GM18858 (cell line): ENCODE data around the gene HINT2.

Experiments used
- ATAC-seq: cut with Tn5 transposase; IDR thresholded peaks from one replicate; pipeline ENCODE4 v1.9.1; 2021; ENCODE audit not compliant: unreplicated experiment

Gene HINT2

DNA sequence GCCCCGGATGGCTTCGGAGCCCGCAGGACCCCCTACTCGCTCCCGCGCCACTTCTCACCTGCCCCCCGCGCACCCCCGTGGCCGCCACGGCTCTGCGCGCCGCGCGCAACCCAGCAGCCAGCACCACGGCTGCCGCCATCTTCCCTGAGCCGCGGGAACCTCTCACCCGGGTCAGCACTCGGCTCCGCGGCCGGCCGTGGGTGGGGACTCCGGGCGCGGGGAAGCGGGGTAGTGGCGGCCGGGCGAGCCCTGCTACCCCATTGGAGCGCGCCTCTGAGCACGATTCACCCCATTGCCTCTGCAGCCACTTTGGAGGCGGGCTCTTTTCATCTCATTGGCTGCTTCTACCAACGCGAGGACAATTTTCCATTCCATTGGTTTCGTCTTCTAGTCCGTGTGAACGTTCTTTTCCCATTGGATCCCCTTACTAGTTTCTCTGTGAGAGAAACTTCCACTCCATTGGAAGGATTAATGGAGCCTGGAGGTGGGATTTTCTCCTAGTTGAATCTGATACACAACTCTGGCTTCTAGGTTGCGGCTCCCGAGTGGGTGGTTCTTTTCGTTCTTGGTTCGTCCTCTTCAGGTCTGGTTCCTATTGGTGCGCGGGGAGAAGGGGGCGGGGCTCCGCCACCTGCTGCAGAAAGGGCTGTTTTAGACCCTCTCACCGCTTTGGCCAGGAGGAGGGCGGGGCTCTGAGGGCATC is at the start of gene HINT2:
Gene HINT2 (minus strand): TSS at position 202 of the 703 bp plus-strand sequence. CDS start 63 bp downstream, at position 139.
- peak; percentile 45 for ATAC-seq

DNA sequence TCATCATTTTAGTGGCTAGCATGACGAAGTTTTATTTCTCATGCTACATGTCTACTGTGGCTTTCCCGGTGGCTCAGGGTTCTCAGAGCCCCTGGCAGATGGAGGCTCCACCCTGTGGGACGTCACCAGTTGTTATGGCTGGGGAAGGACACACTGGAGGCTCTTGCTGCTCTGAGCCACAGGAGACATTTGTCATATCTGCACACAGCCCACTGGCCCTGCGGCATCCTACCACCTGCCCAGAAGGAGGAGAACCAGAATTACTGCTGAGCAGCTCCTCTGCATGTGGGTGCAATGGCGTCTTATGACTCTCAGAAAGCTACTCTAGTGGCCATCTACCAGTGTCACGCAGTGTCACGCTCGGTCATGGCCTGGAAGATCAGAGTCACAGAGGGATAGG is 48.7 kb upstream of the HINT2 start:
- ATAC-seq = no peak

DNA sequence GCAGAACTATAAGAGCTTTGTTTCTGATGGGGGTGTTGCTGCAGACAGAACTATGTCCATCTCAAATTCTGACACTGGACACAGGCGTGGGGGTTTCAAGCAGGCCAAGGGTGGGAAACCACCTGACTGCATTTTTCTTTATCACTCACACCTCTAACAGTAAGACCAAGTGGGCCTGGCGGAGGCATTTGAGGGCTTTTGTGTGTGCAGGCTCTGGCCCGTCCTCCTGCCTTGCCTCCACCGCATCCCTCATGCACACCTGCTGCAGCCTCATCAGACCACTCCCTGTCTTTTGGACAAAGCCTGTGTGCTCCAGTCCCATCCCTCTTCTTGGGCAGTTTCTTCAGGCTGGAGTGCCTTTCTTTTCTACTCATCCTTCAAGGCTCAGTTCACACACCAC is 47.5 kb upstream of the HINT2 start:
- ATAC-seq = no peak

DNA sequence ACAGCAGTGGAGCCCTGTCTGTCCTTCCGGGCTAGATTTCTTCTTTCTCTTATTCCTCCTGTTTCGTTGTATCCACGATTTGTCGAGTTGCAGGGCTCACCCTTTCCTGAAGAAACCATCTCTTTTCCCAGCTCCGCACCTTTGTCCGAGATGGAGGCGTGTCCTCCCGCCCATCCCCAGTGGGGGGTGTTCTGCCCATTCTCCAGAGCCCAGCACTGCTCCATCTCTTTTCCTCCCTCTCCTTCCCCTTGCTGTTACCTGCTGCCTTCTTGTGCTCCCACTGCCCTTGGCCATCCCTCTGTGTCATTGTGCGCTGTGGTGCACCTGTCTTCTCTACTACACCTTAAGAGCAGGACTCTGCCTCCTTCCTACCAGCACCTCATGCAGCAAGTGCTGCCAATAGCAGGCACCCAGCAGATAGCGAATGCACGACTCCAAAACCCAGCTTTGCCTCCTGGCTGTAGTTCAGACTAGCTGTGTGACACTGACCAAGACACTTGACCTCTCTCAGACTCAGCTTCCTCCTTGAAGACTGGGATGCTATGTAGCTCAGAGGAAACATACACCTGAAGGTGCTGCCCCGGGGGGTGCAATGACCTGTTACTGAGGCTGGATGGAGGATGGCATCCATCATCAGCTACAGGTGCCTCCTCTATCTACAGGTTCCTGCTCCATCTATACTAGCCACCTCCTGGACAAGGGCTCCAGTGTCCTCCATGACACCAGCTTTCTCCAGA is 46.5 kb upstream of the HINT2 start:
- ATAC-seq = no peak

DNA sequence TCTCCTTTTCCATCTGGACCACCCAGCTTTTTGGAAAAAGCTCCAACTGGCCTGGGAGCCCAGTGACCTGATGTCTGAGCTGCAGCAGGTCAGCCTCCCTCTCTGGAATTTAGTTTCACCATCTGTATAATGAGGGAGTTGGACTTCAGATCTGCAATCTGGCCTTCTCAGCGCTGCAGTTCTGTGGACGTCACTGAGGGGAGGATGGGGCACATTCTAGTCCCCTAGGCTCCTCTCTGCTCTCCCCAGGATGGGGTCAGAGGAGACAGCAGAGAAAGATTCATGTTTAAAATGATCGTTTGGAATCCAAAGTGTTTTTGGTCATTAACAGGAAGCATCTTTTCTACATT is 45.1 kb upstream of the HINT2 start:
- ATAC-seq = no peak

DNA sequence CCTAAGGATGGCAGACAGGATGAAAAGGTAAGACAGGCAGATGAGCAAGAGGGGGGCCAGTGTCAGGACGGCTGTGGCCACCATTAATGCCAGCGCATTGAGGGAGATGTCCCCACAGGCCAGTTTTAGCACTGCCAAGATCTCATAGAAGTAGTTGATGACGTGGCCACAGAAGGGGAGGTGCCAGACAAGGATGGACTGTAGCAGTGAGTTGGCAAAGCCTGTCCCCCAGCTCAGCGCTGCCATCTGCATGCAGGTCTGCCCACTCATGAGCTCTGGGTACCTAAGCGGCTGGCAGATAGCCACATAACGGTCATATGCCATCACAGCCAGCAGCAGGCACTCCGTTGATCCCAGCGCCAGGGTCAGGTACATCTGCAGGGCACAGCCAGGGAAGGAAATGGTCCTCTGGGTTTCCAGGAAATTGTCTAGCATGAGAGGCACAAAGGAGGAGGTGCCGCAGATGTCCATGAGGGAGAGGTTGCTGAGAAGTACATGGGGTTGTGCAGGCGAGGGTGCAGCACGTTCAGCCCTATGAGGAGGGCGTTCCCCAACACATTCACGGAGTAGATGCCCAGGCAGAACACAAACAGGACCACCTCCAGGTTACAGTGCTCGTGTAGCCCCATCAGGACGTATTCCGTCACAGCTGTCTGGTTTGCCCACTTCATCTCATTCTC is 44.6 kb upstream of the HINT2 start:
- ATAC-seq = no peak

DNA sequence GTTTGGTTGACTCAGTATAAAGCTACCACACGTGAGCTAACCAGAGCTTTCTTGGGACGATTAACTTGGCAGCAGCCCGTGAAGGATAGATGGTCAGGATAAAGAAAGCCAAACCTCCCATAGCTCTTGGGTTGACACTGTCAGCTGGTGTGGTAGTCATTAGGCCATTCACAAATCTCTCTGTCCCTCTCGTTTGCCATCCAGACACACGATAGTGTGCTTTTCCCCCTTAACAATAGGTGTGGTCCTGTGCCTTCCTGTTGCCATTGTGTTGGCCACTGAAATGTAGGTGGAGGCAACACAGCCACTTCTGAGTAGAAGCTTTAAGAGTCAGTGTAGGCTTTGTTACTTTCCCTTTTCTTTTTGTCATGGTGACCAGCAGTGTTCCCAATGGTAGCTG is 43.6 kb upstream of the HINT2 start:
- no peak for ATAC-seq

DNA sequence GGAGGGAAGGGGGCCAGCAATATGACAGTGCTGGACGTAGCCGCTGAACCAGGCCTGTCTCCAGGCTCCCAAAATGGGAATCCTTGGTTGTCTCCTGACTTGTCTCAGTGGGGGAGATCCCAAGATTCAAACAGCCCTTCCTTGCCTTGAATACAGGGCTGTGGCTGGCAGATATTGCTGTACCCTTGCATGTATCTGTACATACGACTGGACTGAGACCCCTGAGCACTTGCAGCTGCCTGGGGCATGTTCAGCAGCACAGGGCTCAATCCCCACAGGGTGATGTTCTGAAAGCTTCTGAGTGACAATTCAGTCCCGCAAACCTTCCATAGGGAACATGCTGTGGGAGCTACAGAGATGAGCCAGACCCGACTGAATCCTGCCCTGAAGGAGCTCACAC is 42.0 kb upstream of the HINT2 start:
- ATAC-seq = no peak

DNA sequence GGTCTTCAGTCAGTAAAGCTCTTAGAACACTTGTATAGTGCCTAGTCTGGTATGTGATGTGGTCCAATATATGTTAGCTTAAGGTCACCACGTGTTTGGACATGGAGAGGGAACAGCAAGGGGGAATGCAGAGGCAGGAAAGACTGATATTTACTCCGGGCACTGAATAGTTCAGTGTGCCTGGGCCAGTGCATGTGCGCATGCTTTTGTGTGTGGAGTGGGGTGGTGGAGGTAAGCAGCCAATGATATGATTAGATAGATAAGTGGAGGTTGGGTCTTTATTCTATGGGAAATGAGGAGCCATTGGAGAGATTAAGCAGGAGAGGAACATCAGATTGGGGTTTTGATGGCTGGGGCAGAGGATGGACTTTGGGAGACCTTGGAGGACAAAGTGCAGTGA is 41.4 kb upstream of the HINT2 start:
- ATAC-seq = no peak

DNA sequence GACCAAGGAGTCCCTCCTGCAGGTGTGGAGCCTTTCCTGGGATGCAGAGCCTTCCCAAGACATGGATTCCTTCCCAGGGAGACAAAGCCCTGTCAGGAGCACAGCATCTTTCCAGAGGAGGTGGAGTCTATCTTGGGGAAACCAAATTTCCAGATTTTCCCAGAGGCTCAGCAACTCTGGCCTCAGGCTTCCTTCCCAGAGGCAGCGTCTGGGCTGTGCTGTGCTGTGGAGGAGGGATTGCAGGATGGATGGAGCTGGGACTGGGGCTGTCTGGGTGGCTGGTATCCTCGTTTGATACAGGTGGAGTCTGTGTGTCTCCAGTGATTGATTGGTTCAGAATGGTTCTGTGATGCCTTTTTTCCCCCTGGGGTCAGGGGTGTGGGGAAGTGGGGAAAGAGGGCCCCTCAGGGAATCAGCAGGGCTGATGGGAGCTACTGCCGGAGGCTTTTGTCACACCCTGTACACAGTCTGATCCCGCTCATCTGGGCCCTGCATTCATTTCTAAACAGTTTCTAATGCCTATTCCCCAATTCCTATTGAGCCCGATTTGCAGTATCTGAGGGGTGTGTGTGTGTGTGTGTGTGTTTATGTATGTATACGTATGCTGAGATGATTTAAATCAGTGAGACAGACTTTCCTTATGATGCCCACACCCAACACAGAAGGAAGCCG is 39.4 kb upstream of the HINT2 start:
- ATAC-seq = no peak

DNA sequence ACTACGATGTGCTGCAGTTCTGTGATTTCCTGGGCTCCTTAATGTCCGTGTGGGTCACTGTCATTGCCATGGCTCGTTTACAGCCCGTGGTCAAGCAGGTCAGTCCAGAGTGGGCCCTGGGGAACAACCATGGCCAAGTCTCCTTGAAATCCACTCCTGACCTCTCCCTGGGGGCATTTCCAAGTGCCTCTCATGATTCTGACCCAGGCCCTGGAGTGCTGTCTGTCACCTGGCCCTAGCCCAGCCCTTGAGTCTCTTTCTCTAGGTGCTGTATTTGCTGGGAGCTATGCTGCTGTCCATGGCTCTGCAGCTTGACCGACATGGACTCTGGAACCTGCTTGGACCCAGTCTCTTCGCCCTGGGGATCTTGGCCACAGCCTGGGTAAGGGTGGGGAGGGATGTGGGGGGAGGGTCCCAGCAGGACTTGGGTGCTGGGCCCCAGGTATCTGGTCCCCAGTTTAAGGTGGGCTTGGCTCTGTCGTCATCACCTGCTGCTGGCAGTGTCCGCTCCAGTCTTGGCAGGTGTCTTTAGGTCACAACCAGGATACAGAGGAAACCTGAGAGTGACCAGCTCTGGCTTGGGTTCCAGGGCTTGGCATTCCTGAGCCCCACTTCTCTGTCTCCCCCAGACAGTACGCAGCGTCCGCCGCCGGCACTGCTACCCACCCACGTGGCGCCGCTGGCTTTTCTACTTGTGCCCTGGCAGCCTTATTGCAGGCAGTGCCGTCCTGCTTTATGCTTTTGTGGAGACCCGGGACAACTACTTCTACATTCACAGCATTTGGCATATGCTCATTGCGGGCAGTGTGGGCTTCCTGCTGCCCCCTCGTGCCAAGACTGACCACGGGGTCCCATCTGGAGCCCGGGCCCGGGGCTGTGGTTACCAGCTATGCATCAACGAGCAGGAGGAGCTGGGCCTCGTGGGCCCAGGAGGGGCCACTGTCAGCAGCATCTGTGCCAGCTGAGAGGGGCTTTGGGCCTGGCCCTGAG is 38.3 kb upstream of the HINT2 start:
- no peak for ATAC-seq

DNA sequence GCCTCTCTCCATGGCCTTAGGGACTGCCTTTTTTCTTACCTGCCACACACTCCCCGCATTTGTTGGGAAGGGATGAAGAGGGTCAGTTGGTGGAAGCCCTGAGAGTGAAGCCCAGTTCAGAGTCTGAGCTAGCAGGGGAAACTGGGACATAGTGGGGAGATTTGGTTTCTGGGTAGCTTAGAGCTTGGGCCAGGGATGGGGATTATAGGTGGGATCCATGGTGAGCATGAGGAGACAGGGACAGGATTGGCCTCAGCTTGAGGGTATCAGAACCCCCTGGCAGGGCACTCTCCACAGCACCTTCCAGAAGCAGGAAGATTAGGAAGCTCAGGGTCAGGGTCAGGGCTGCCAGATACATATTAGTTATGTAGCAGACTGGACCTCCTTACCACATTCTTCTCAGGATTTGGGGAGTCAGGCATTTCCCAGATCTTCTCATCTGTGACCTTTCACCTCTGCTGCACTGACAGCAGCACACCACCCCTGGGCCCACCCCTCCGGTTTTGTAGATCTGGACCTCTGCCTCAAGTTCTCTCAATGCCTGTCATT is 37.5 kb upstream of the HINT2 start:
- no peak for ATAC-seq

DNA sequence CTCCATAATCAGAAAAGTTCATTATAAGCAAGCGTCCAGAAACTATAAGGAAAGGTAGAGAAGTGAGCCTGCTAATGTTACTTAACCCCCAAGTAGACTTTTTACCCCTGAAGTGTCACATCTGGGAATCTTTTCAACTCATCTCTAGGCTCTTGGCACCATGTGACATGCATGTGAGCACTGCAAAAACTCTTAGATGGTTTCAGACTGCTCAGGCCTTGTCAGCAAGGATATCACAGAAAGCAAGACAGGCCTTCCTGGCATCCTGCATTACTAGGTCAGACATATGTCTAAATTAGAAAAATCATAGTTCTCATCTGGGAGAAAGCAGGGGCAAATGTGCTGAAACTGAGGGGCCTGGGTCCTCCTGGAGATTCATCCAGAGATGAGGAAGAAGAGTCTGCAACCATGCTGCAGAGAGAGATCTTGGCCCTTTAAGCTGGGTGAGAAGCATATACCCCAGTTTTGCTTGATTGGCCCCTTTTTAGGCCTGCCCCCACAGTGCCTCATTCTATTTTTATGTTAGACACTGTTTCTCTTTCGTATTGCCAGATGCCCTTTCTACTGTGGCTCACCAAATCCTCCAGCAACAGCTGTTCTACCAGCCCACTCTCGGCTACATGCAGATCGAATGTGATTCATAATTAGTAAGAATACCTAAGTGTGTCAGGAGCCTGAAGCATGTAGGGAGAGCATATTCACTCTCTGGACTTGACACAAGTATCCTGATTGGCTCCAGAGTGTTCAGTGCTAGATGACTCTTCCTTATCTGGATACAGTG is 33.1 kb upstream of the HINT2 start:
- ATAC-seq = peak; percentile 88

DNA sequence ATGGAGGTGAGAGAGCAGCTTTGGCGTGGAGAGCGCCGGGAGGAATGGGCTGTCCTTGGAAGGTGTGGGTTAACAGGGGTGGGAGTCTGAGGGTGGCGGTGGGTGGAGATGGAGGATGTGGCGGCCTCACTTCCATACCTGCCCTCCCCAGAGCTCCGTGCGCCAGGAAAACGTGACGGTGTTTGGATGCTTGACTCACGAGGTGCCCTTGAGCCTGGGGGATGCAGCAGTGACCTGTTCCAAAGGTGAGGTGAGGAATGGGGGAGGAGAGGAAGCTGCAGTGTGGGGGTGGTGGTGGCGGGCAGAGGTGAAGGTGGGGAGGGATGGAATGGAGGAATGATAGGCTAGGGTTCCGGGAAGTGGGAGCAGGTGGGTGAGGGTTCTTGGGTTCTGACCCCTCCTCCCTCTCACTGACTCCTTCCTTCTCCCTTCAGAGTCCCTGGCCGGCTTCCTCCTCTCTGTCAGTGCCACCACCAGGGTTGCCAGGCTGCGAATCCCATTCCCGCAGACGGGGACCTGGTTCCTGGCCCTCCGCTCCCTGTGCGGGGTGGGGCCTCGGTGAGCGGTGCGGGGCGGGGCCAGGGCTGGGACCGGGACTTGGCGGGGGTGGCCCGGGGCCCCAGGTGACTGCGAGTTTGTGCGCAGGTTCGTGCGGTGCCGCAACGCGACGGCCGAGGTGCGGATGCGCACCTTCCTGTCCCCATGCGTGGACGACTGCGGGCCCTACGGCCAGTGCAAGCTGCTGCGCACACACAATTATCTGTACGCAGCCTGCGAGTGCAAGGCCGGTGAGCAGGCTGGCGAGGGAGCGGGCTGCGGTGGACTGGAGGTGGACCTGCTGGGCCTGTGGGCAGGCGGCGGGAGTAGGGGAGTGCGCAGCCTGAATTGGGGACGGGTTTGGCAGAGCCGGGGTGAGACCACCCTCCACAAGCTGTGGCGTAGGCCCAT is 31.3 kb upstream of the HINT2 start:
- ATAC-seq = no peak

DNA sequence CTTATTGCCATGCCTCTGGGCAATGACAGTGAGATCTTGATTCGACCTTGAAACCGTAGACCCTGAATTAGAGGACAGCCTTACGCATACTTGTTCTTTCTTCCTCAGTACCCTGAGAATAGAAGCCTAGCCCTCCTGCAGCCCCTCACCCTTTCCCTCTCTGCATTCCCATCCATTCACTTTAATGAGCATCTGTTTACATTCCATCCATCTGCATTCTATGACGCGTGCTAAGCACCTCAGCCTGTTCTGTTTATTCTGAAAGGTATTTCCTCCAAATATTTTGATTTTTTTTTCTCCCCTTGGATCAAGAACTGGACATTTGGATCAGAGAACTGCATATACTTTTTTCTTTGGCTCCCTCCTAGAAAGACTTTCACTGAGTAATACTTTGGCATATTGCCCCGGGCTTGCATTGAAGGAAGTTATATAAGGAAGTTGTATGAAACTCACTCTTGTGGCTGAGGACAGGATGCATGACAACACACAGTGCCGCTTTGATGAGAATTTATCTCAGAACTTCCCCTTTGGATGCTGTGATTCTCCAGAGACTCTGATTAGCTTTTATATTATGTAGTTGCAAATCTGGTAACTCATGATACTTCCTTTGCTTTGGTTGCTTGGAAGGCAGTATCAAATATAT is 29.9 kb upstream of the HINT2 start:
- ATAC-seq = no peak

DNA sequence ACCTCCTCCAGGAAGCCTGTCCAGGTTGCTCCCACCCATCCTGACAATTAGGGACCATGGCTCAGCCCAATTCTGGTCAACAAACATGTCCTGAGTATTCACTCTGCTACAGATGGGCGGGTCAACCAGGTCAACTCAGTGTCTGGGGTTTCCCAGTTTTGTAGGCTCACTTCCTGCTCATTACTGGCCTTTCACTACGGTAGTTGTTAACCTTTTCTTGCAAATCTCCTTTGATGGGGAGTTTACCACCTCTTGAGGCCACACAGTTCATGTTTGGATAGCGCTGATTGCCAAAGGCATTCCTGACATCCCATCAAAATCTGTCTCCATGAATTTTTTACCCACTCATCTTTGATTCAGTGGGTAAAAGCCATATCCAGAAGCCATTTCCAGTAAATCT is 28.0 kb upstream of the HINT2 start:
- no peak for ATAC-seq

DNA sequence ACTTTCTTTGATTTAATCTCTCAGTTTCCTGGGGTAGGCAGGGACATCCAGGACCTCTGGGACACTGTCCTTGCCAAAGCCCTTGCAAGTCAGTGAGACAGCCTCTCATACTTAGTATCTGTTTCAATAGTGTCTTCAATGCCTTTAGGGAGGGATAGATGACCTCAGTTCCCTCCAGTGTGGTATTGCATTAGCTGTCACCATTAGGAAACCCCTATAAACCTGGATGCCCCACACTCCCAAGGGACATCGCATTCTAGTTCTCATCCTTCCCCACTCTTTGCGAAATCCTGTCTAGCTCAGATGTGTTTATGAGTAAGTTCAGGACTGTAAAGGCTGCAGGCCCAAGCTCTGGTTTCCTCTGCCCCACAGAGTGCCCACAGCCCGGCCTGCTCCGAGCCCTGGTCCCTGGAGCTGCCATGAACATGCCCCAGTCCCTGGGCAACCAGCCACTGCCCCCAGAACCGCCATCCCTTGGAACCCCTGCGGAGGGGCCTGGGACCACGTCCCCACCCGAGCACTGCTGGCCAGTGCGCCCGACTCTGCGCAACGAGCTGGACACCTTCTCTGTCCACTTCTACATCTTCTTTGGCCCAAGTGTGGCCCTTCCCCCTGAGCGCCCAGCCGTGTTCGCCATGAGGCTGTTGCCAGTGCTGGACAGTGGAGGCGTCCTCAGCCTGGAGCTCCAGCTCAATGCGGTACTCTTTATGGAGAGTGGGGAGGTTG is 27.3 kb upstream of the HINT2 start:
- ATAC-seq = no peak
